ENCODE data around the gene CAMK1. TPM values are rescaled to one million over a fixed set of nuclear protein-coding genes. Genes with fewer than 3 reads are reported as not detected.
A peak's percentile ranks its signal among the peaks of the same experiment; 100 is the strongest.

Gene CAMK1
- total and polyA plus RNA-seq, 9 of the 15 experiments (the other 6 are each of a cell fraction or from before 2014, with no cell fraction given): 0.23 to 10.7 (median 6.0) TPM

DNA sequence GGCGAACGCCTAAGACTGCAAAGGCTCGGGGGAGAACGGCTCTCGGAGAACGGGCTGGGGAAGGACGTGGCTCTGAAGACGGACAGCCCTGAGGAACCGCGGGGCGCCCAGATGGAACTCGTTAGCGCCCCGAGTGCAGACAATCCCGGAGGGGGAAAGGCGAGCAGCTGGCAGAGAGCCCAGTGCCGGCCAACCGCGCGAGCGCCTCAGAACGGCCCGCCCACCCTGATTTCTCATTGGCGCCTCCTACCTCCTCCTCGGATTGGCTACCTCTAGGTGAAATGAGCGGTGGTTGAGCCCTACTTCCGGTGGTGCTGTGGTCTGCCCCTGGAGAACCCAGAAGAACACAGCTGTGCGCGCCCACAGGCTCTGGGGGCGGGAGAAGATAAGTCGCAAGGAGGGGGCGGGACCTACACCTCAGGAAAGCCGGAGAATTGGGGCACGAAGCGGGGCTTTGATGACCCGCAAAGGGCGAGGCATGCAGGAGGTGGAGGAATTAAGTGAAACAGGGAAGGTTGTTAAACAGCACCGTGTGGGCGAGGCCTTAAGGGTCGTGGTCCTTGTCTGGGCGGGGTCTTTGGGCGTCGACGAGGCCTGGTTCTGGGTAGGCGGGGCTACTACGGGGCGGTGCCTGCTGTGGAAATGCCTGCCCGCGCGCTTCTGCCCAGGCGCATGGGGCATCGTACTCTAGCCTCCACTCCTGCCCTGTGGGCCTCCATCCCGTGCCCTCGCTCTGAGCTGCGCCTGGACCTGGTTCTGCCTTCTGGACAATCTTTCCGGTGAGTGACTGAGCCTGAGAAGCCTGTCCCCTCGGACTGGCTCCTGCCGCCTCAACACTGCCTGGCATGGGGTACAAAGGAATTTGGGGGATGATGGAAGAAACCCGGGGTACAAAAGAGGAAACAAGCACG, 19.8 kb downstream of the CAMK1 start, which contains the start of gene OGG1 (continued):
- TF ChIP-seq, protein P1, sequence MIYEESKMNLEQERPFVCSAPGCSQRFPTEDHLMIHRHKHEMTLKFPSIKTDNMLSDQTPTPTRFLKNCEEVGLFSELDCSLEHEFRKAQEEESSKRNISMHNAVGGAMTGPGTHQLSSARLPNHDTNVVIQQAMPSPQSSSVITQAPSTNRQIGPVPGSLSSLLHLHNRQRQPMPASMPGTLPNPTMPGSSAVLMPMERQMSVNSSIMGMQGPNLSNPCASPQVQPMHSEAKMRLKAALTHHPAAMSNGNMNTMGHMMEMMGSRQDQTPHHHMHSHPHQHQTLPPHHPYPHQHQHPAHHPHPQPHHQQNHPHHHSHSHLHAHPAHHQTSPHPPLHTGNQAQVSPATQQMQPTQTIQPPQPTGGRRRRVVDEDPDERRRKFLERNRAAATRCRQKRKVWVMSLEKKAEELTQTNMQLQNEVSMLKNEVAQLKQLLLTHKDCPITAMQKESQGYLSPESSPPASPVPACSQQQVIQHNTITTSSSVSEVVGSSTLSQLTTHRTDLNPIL (CRISPR knock-in tag; IDR thresholded peaks at IDR 0.05): no peak
- TF ChIP-seq COPS2 (conservative IDR thresholded peaks at IDR 0.05): no peak
- no peak for TF ChIP-seq CBX1 (IDR thresholded peaks at IDR 0.05; ENCODE audit: low read depth)
- TF ChIP-seq TRIM28 (IDR thresholded peaks at IDR 0.05): 0 out of 2 replicates have a peak, but pooled peaks have one; percentile 21
- TF ChIP-seq CSDE1 (IDR thresholded peaks at IDR 0.05): no peak
- TF ChIP-seq YY1 (IDR thresholded peaks at IDR 0.05; ENCODE audit: borderline replicate concordance in 1 of 3, control insufficient read depth in 1 of 3, extremely low read depth in 1 of 3, insufficient read depth in 3 of 3, insufficient read length in 1 of 3, insufficient replicate concordance in 2 of 3, low read depth in 1 of 3, low read length in 2 of 3): peak in 1 of 3 experiments; percentile 47
- no peak for TF ChIP-seq HNRNPUL1 (IDR thresholded peaks at IDR 0.05; ENCODE audit: low read length)
- peak; percentile 96 for TF ChIP-seq GABPB1 (CRISPR knock-in tag; IDR thresholded peaks at IDR 0.05)
- no peak for TF ChIP-seq NUFIP1 (IDR thresholded peaks at IDR 0.05; ENCODE audit: partially characterized antibody)
- peak; percentile 17 for TF ChIP-seq RBBP5 (IDR thresholded peaks at IDR 0.05; ENCODE audit: borderline replicate concordance, insufficient read depth, low read length, poor library complexity, severe bottlenecking)
- TF ChIP-seq RCOR1 (IDR thresholded peaks at IDR 0.05; ENCODE audit: borderline replicate concordance in 1 of 2, low read depth in 2 of 2, low read length in 2 of 2): no peak; a peak in 1 of 4 replicates
- TF ChIP-seq SAP30 (IDR thresholded peaks at IDR 0.05; ENCODE audit: borderline replicate concordance, insufficient read depth, low read depth, low read length, poor library complexity, severe bottlenecking): peak; percentile 93
- TF ChIP-seq E2F8 (IDR thresholded peaks at IDR 0.05; ENCODE audit: low read depth, partially characterized antibody): peak; percentile 60
- peak in 1 of 2 experiments; percentile 87; a peak in 2 of 4 replicates for TF ChIP-seq HDAC1 (IDR thresholded peaks at IDR 0.05)
- no peak for TF ChIP-seq POU5F1 (IDR thresholded peaks at IDR 0.05; ENCODE audit: borderline replicate concordance, low read depth, low read length, partially characterized antibody)
